Esophagus muscularis mucosa (tissue), 4 donors: ENCODE data around the gene ITPR1. TPM values are rescaled to one million over a fixed set of nuclear protein-coding genes. Genes with fewer than 3 reads are reported as not detected.
A peak's percentile ranks its signal among the peaks of the same experiment; 100 is the strongest.

Source experiments
- DNase-seq: peaks from one replicate; pipeline ENCODE4 v3.0.0-alpha.2; 2017; ENCODE audit errors: extremely low spot score
- H3K27ac ChIP-seq, 4 donors: fragments of 200-600 bp; sonication (generic); replicated peaks in 1 of 4; 1 replicate in 3 of 4; 2 replicates in 1 of 4; pipeline ENCODE4 v1.5.1; 2016 to 2019; ENCODE audit warnings: mild to moderate bottlenecking in 1 of 4
- H3K27me3 ChIP-seq, 4 donors: fragments of 200-600 bp; sonication (generic); one replicate each; pipeline versions ENCODE4 v1.5.1 to v1.6.0; 2016 to 2019
- H3K36me3 ChIP-seq, 4 donors: fragments of 200-600 bp; sonication (generic); one replicate each; pipeline ENCODE4 v1.5.1; 2016 to 2019
- H3K4me1 ChIP-seq, 4 donors: fragments of 200-600 bp; sonication (generic); one replicate each; pipeline ENCODE4 v1.5.1; 2016 to 2019
- H3K4me3 ChIP-seq, 4 donors: fragments of 200-600 bp; sonication (generic); 1 replicate in 2 of 4; 2 replicates in 2 of 4; pipeline ENCODE4 v1.5.1; 2016 to 2019; ENCODE audit warnings: mild to moderate bottlenecking in 4 of 4, moderate library complexity in 1 of 4
- H3K9me3 ChIP-seq, 4 donors: fragments of 200-600 bp; sonication (generic); 1 replicate in 3 of 4; 2 replicates in 1 of 4; pipeline ENCODE4 v1.5.1; 2016 to 2019
- EP300 ChIP-seq: sonication (generic); formaldehyde crosslinking; IDR thresholded peaks from one replicate; pipeline ENCODE4 v1.6.1; 2017; ENCODE audit warnings: antibody characterized with exemption
- POLR2A ChIP-seq: fragments of 450-650 bp; IDR thresholded peaks from one replicate; pipeline ENCODE4 v1.6.1; 2017; ENCODE audit warnings: antibody characterized with exemption, moderate library complexity, mild to moderate bottlenecking, low read depth
- POLR2AphosphoS5 ChIP-seq, 2 donors: sonication (generic); formaldehyde crosslinking; IDR thresholded peaks; one replicate each; pipeline ENCODE4 v1.6.1; 2017; ENCODE audit warnings: antibody characterized with exemption in 2 of 2
- WGBS: methylation state at CpG from one replicate; pipeline ENCODE4 v1.1.5; 2018; 5-methylcytosine and 5-hydroxymethylcytosine counted together
- intact Hi-C: fragments of 100-400 bp; cut with DNase I; formaldehyde crosslinking; loops from one replicate; pipeline ENCODE4 v1.15.1; 2023
- total RNA-seq, 4 donors: library from RNA; depleted of rRNA; stranded (reverse); fragments of >200 nt; gene quantifications; one replicate each; pipeline versions ENCODE4 v1.1.0 to v1.2.1, GENCODE V29; 2016
- TF ChIP-seq, protein P1 (sequence below), 3 experiments: fragments of 200-600 bp in 2 of 3; fragments of 450-650 bp in 1 of 3; sonication (generic) in 2 of 3; IDR thresholded peaks; one replicate each; pipeline ENCODE4 v1.5.1; 2017 to 2019; ENCODE audit warnings: antibody characterized with exemption in 3 of 3, mild to moderate bottlenecking in 2 of 3, moderate library complexity in 1 of 3

Gene ITPR1
- total RNA-seq, 4 donors from 2014 or later = 204 to 271 (median 222) TPM

DNA sequence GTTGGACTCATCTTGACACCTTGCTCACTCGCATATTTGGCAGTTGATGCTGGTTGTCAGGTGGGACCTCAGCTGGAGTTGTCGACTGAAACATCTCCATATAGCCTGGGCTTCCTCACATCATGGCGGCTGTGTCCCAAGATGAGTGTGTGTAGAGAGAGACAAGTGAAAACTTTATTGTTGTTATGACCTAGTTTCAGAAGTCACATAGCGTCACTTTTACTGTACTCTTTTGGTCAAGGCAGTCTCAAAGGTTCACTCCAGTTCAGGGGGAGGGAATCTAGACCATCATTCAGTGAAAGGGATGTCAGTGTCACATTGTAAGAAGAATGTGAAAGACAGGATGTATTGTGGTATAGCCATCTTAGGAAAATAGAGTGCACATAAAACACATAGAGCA lies 214.2 kb downstream of the ITPR1 start:
- WGBS = 94% methylated on average over 4 of the region's 4 CpGs
- intact Hi-C loops = no loop called here
- no peaks in the 10 kb centered on the region for H3K27me3 ChIP-seq
- DNase-seq = no peak
- no peak for TF ChIP-seq POLR2A
- TF ChIP-seq EP300 = no peak
- H3K36me3 ChIP-seq = peaks cover 17 to 81% (median 66%) of the 10 kb centered on the region in 4 donors
- no peak overlapping the region for H3K4me3 ChIP-seq
- no peaks in the 10 kb centered on the region for H3K9me3 ChIP-seq
- peak overlapping the region in 1 of 4 donors; percentile 48 for H3K27ac ChIP-seq
- peaks cover 11 to 28% (median 23%) of the 10 kb centered on the region in 4 donors for H3K4me1 ChIP-seq

DNA sequence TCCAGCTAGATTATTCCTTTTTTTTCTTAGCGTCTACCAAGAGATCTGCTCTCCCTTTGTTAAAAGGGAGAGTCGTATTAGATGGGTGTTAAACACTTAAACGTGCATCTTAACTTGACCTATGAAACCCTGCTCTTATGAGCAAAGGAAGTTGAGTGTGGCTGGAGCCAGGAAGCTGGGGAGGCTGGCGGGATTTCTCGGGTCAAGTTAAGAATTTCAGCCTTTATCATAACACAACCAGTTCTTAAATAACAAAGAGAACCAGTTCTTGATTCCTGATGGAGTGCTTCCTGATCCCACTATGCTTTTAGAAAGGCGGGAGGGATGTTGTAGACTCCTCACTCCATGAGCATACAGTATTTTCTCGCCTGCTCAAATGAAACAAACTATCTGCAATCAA lies 215.1 kb downstream of the ITPR1 start:
- WGBS = 62% methylated on average over 7 of the region's 7 CpGs
- Histone ChIP-seq H3K27me3 (no peaks in the 10 kb centered on the region), H3K36me3 (peaks cover 17 to 81% (median 63%) of the 10 kb centered on the region in 4 donors), H3K9me3 (no peaks in the 10 kb centered on the region), H3K4me1 (peaks cover 4 to 20% (median 16%) of the 10 kb centered on the region in 4 donors), H3K4me3 (no peak overlapping the region), H3K27ac (peak overlapping the region in 2 of 4 donors; percentile 24 to 48)
- TF ChIP-seq POLR2A (no peak), POLR2AphosphoS5 (IDR thresholded peaks at IDR 0.05) (no peak)
- intact Hi-C loops = no loop called here
- DNase-seq = no peak

DNA sequence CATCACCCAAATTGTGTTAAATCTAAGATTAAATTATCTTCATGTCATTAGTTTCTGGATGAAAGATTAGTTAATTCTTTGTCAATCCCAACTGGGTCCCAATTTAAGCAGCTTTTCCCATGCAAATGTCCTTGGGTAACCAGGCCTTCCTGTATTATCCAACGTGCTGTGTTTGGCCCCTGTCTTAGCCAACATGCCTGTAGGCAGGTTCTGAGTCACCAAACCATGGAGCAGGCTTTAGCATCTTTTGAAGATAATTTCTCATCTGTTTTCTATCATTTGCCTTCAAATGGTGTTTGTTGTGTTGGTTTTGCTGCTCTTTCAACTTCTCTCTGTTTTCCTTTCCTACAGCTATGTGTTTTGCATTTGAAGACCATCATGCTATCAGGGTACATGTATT lies 216.2 kb downstream of the ITPR1 start:
- no peak for DNase-seq
- Histone ChIP-seq H3K36me3 (peaks cover 17 to 79% (median 60%) of the 10 kb centered on the region in 4 donors), H3K27ac (peak overlapping the region in 1 of 4 donors; percentile 48), H3K9me3 (no peaks in the 10 kb centered on the region), H3K4me3 (no peak overlapping the region), H3K4me1 (peaks cover 4 to 26% (median 16%) of the 10 kb centered on the region in 4 donors), H3K27me3 (no peaks in the 10 kb centered on the region)
- 20% methylated on average over 1 of the region's 1 CpG for WGBS
- intact Hi-C loops = no loop called here
- no peak for TF ChIP-seq POLR2A
- TF ChIP-seq, protein P1, sequence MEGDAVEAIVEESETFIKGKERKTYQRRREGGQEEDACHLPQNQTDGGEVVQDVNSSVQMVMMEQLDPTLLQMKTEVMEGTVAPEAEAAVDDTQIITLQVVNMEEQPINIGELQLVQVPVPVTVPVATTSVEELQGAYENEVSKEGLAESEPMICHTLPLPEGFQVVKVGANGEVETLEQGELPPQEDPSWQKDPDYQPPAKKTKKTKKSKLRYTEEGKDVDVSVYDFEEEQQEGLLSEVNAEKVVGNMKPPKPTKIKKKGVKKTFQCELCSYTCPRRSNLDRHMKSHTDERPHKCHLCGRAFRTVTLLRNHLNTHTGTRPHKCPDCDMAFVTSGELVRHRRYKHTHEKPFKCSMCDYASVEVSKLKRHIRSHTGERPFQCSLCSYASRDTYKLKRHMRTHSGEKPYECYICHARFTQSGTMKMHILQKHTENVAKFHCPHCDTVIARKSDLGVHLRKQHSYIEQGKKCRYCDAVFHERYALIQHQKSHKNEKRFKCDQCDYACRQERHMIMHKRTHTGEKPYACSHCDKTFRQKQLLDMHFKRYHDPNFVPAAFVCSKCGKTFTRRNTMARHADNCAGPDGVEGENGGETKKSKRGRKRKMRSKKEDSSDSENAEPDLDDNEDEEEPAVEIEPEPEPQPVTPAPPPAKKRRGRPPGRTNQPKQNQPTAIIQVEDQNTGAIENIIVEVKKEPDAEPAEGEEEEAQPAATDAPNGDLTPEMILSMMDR (IDR thresholded peaks at IDR 0.05) = no peak
- no peak for TF ChIP-seq EP300
- no peak for TF ChIP-seq POLR2AphosphoS5 (IDR thresholded peaks at IDR 0.05)

DNA sequence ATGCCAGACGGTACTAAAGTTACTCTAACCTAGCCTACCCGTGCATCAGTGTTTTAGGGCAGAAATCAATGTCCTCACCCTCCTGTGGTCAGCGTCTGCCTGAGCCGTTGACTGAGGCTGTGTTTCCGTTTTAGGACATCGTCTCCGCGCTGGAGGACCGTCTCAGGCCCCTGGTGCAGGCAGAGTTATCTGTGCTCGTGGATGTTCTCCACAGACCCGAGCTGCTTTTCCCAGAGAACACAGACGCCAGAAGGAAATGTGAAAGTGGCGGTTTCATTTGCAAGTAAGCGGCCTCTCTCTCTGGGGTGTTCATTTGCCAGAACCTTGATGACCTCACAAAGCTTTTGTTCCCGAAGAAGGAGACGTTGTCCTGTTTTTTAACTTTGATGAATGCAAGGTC lies 217.0 kb downstream of the ITPR1 start:
- intact Hi-C loops = loop anchor here (2.0 kb wide), 2 partner anchors 317 to 349 kb away; no protein-coding TSS in a partner anchor
- Histone ChIP-seq H3K27ac (peak overlapping the region in 2 of 4 donors; percentile 48 to 82), H3K4me3 (no peak overlapping the region), H3K4me1 (peaks cover 4 to 27% (median 16%) of the 10 kb centered on the region in 4 donors), H3K9me3 (no peaks in the 10 kb centered on the region), H3K36me3 (peaks cover 17 to 81% (median 62%) of the 10 kb centered on the region in 4 donors), H3K27me3 (no peaks in the 10 kb centered on the region)
- TF ChIP-seq POLR2A (no peak), EP300 (no peak)
- DNase-seq = no peak
- WGBS = 83% methylated on average over 16 of the region's 16 CpGs

DNA sequence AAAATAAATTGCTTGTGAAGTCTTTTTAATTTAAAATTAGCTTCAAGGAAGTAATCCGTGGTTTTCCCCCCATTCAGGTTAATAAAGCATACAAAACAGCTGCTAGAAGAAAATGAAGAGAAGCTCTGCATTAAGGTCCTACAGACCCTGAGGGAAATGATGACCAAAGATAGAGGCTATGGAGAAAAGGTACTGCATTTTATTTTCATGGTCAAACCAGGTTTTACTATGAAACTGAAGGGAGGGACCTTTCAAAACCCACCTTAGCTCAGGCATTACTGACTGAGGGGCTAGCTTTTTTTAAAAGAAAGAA lies 218.5 kb downstream of the ITPR1 start:
- Histone ChIP-seq H3K27ac (peak overlapping the region; percentile 11 to 82 (median 58)), H3K4me1 (peaks cover 4 to 32% (median 16%) of the 10 kb centered on the region in 4 donors), H3K4me3 (no peak overlapping the region), H3K27me3 (no peaks in the 10 kb centered on the region), H3K9me3 (no peaks in the 10 kb centered on the region), H3K36me3 (peaks cover 5 to 66% (median 51%) of the 10 kb centered on the region in 4 donors)
- intact Hi-C loops = loop anchor here (2.0 kb wide), 2 partner anchors 315 to 347 kb away; no protein-coding TSS in a partner anchor
- TF ChIP-seq EP300 = no peak
- TF ChIP-seq POLR2AphosphoS5 (IDR thresholded peaks at IDR 0.05) = no peak
- no peak for TF ChIP-seq POLR2A
- TF ChIP-seq, protein P1 (IDR thresholded peaks at IDR 0.05) = no peak
- DNase-seq = no peak
- WGBS = 4% methylated on average over 1 of the region's 1 CpG

DNA sequence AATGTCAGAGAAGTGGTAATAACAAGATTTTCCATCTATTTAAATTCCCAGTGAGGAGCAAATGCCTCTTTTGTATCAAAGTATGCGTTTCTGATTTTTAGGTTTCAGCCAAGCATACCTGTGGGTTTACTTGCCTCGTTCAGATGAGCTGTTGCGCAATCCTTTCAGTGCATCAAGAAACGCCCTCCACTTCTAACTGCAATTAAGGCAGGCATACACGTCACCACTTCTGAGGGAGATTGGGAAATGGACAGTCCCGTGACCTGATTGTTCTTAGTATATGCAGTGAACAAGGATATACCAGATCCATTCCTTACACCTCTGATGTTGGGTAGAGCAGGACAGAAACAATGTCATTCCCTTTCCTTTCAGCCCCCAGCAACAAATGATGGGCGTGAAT lies 219.0 kb downstream of the ITPR1 start:
- no peak overlapping the region for H3K4me3 ChIP-seq
- TF ChIP-seq EP300 (no peak), POLR2A (no peak), POLR2AphosphoS5 (IDR thresholded peaks at IDR 0.05) (peak; percentile 49 to 58)
- TF ChIP-seq, protein P1 (IDR thresholded peaks at IDR 0.05) = no peak
- no peaks in the 10 kb centered on the region for H3K9me3 ChIP-seq
- intact Hi-C loops = no loop called here
- 75% methylated on average over 7 of the region's 7 CpGs for WGBS
- no peaks in the 10 kb centered on the region for H3K27me3 ChIP-seq
- H3K36me3 ChIP-seq = peaks cover 4 to 66% (median 47%) of the 10 kb centered on the region in 4 donors
- no peak for DNase-seq
- peak overlapping the region; percentile 11 to 82 (median 58) for H3K27ac ChIP-seq
- H3K4me1 ChIP-seq = peaks cover 4 to 37% (median 19%) of the 10 kb centered on the region in 4 donors
